ENCODE results near the gene DENND6B. TPM values are rescaled to one million over a fixed set of nuclear protein-coding genes. Genes with fewer than 3 reads are reported as not detected.
A peak's percentile ranks its signal among the peaks of the same experiment; 100 is the strongest.

DENND6B gene
- total and polyA plus RNA-seq, 2 of the 13 experiments (the other 11 are each of a cell fraction or from before 2014, with no cell fraction given): 0.95 to 3.8 TPM

- TF ChIP-seq ZNF431 (CRISPR knock-in tag; IDR thresholded peaks at IDR 0.05; ENCODE audit: borderline replicate concordance, low read depth) (0 out of 2 replicates have a peak, but pooled peaks have one; percentile 31), ZNF572 (CRISPR knock-in tag; IDR thresholded peaks at IDR 0.05) (no peak), ZMAT3 (CRISPR knock-in tag; conservative IDR thresholded peaks at IDR 0.05) (0 out of 2 replicates have a peak, but pooled peaks have one; percentile 23), KLF11 (CRISPR knock-in tag; IDR thresholded peaks at IDR 0.05) (no peak), ZNF782 (CRISPR knock-in tag; IDR thresholded peaks at IDR 0.05; ENCODE audit: borderline replicate concordance) (no peak; the same call in 1 of the 2 replicates), HNRNPLL (IDR thresholded peaks at IDR 0.05; ENCODE audit: low read depth, low read length, poor library complexity, severe bottlenecking) (peak; percentile 36), GLI4 (CRISPR knock-in tag; IDR thresholded peaks at IDR 0.05; ENCODE audit: borderline replicate concordance) (no peak), MTA3 (CRISPR knock-in tag; IDR thresholded peaks at IDR 0.05) (no peak), JUNB (CRISPR knock-in tag; IDR thresholded peaks at IDR 0.05; ENCODE audit: borderline replicate concordance) (no peak), ZBTB49 (CRISPR knock-in tag; IDR thresholded peaks at IDR 0.05; ENCODE audit: borderline replicate concordance) (no peak), SAP130 (CRISPR knock-in tag; IDR thresholded peaks at IDR 0.05; ENCODE audit: low read depth) (peak; percentile 55), ISL2 (CRISPR knock-in tag; IDR thresholded peaks at IDR 0.05) (no peak), ZNF530 (CRISPR knock-in tag; IDR thresholded peaks at IDR 0.05; ENCODE audit: low read depth) (no peak), E2F5 (CRISPR knock-in tag; conservative IDR thresholded peaks at IDR 0.05) (0 out of 2 replicates have a peak, but pooled peaks have one; percentile 25), ARHGAP35 (CRISPR knock-in tag; IDR thresholded peaks at IDR 0.05; ENCODE audit: borderline replicate concordance) (0 out of 2 replicates have a peak, but pooled peaks have one; percentile 67), HES4 (CRISPR knock-in tag; IDR thresholded peaks at IDR 0.05; ENCODE audit: borderline replicate concordance) (no peak; the same call in 1 of the 2 replicates)
- TF ChIP-seq, protein P1, sequence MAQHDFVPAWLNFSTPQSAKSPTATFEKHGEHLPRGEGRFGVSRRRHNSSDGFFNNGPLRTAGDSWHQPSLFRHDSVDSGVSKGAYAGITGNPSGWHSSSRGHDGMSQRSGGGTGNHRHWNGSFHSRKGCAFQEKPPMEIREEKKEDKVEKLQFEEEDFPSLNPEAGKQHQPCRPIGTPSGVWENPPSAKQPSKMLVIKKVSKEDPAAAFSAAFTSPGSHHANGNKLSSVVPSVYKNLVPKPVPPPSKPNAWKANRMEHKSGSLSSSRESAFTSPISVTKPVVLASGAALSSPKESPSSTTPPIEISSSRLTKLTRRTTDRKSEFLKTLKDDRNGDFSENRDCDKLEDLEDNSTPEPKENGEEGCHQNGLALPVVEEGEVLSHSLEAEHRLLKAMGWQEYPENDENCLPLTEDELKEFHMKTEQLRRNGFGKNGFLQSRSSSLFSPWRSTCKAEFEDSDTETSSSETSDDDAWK (CRISPR knock-in tag; IDR thresholded peaks at IDR 0.05): no peak
- TF ChIP-seq, protein P2, sequence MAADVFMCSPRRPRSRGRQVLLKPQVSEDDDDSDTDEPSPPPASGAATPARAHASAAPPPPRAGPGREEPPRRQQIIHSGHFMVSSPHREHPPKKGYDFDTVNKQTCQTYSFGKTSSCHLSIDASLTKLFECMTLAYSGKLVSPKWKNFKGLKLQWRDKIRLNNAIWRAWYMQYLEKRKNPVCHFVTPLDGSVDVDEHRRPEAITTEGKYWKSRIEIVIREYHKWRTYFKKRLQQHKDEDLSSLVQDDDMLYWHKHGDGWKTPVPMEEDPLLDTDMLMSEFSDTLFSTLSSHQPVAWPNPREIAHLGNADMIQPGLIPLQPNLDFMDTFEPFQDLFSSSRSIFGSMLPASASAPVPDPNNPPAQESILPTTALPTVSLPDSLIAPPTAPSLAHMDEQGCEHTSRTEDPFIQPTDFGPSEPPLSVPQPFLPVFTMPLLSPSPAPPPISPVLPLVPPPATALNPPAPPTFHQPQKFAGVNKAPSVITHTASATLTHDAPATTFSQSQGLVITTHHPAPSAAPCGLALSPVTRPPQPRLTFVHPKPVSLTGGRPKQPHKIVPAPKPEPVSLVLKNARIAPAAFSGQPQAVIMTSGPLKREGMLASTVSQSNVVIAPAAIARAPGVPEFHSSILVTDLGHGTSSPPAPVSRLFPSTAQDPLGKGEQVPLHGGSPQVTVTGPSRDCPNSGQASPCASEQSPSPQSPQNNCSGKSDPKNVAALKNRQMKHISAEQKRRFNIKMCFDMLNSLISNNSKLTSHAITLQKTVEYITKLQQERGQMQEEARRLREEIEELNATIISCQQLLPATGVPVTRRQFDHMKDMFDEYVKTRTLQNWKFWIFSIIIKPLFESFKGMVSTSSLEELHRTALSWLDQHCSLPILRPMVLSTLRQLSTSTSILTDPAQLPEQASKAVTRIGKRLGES (CRISPR knock-in tag; IDR thresholded peaks at IDR 0.05; ENCODE audit: borderline replicate concordance): no peak
Measured at GRCh38 chr22:50260801-50261614, 65.8 kb downstream of the DENND6B start (continued).

Measured in HepG2 (cell line).